GM12892 (cell line): ENCODE results near the gene SELENOO.

Experiments used
- POLR2A ChIP-seq: IDR thresholded peaks from 2 replicates; pipeline ENCODE4 v1.6.1; 2011; ENCODE audit warnings: low read depth, low read length, control low read depth
- POLR2AphosphoS5 ChIP-seq: IDR thresholded peaks from 2 replicates; pipeline ENCODE4 v1.6.1; 2011; ENCODE audit warnings: low read depth, low read length, control low read depth
- TAF1 ChIP-seq: IDR thresholded peaks from 2 replicates; pipeline ENCODE4 v1.6.1; 2011; ENCODE audit warnings: low read depth, mild to moderate bottlenecking, control low read depth, low read length, borderline replicate concordance

GRCh38 chr22:50218996-50219727, 18.4 kb downstream of the SELENOO start:
- no peak for TF ChIP-seq POLR2AphosphoS5
- 0 out of 2 replicates have a peak, but pooled peaks have one; percentile 6 for TF ChIP-seq POLR2A
- TF ChIP-seq TAF1: no peak
